Measurements from ENCODE around the gene VPS26A.
A peak's percentile ranks its signal among the peaks of the same experiment; 100 is the strongest.

VPS26A gene

DNA sequence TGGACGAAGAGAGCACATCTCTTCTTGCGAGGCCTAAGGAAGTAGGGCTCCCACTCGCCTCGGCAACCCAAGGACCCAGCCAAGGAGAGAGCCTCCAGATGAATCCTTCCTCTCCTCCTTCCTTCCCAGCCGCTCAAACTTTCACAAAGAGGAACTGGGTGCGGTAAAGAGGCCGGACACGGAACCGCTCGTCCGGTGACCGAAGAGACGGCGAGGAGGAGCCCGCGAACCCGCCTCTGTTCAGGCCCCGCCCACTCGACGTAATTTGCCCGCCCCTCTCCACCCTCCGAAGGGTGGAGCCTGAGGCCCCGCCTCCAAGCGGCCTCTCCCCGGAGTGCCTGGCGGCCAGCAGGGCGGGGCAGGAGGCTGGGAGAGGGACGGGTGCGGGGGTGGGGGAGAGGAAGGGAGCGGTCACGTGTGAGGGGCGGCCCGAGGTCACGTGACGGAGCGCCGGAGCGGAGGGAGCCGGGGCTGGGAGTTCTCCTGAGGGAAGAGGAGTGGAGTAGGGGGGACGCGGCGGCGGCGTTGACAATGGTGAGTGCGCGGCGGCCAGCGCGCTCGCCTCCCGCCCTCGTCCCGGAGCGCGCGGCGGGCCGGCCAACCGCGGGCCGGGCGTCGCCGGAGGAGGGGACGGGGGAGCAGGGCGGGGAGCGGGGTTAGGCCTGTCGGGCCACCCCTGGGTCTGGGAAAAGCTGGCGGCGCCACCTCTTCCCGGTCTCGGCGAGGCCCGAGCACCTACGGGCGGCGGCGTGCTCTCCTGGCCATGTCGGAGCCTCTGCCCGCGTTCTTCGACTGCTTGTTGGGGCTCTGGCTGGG is at the start of gene VPS26A:
Gene VPS26A (plus strand): TSS at position 432 of the 816 bp plus-strand sequence. CDS start 100 bp downstream, at position 532.
- no peaks in the 10 kb centered on the region for H3K36me3 Mint-ChIP-seq (ENCODE audit: low read depth)
- H3K27me3 Mint-ChIP-seq: no peaks in the 10 kb centered on the region
- peak within 1 kb of the TSS; percentile 93 for H3K27ac Mint-ChIP-seq
- peak within 1 kb of the TSS; percentile 90 for H3K4me3 Mint-ChIP-seq
- peaks cover 32% of the 10 kb centered on the region for H3K4me1 Mint-ChIP-seq (ENCODE audit: low read depth)
- H3K9me3 Mint-ChIP-seq: no peaks in the 10 kb centered on the region

DNA sequence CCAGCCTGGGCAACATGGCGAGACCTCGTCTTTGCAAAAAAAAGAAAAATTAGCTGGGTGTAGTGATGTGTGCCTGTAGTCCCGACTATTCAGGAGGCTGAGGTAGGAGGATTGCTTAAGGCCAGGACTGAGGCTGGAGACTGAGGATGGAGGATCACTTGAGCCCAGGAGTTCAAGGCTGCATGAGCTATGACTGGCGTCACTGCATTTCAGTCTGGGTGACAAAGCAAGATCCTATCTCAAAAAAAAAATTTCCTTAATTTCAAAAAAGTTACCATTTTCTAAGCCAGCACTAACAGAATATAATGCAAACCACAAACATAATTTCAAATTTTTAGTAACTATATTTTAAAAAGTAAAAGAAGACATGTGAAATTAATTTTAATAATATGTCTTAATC is 49.4 kb upstream of the VPS26A start:
- Mint-ChIP-seq H3K27ac (no peak overlapping the region), H3K36me3 (ENCODE audit: low read depth) (no peaks in the 10 kb centered on the region), H3K4me3 (no peak overlapping the region), H3K9me3 (no peaks in the 10 kb centered on the region), H3K27me3 (no peaks in the 10 kb centered on the region), H3K4me1 (ENCODE audit: low read depth) (peaks cover 15% of the 10 kb centered on the region)

DNA sequence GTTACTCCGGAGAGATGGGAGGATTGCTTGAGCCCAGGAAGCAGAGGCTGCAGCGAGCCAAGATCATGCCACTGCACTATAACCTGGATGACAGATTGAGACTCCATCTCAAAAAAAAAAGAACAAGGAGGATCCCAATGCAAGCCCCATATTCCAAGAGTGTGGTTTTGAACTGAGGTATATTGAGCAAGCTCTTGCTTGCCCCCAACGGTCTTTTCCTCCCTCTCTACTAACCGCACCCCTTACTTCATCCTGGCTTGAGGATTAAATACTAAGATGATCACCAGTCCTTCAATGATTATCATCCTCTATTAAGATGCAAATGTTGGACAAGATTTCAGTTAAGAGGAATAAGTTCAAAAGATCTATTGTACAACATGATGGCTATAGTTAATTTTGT is 48.5 kb upstream of the VPS26A start:
- Mint-ChIP-seq H3K4me3 (no peak overlapping the region), H3K36me3 (ENCODE audit: low read depth) (no peaks in the 10 kb centered on the region), H3K9me3 (no peaks in the 10 kb centered on the region), H3K27me3 (no peaks in the 10 kb centered on the region), H3K27ac (no peak overlapping the region), H3K4me1 (ENCODE audit: low read depth) (peaks cover 15% of the 10 kb centered on the region)

DNA sequence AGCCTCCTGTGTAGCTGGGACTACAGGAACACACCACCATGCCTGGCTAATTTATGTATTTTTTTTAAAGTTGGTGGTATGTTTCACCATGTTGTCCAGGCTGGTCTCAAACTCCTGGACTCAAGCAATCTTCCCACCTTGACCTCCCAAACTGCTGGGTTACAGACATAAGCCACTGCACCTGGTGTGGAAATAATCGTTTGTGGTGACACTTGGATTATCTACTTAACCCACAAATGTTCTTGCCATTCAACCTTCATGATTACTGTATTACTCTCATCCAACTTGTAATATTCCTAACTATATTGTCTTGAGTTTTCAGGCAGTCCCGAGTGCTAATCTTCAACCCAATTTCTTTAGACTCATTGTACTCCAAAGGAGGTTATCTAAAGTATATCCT is 45.7 kb upstream of the VPS26A start:
- H3K27me3 Mint-ChIP-seq: no peaks in the 10 kb centered on the region
- no peak overlapping the region for H3K4me3 Mint-ChIP-seq
- no peak overlapping the region for H3K27ac Mint-ChIP-seq
- H3K4me1 Mint-ChIP-seq (ENCODE audit: low read depth): peaks cover 8% of the 10 kb centered on the region
- no peaks in the 10 kb centered on the region for H3K9me3 Mint-ChIP-seq
- H3K36me3 Mint-ChIP-seq (ENCODE audit: low read depth): no peaks in the 10 kb centered on the region

DNA sequence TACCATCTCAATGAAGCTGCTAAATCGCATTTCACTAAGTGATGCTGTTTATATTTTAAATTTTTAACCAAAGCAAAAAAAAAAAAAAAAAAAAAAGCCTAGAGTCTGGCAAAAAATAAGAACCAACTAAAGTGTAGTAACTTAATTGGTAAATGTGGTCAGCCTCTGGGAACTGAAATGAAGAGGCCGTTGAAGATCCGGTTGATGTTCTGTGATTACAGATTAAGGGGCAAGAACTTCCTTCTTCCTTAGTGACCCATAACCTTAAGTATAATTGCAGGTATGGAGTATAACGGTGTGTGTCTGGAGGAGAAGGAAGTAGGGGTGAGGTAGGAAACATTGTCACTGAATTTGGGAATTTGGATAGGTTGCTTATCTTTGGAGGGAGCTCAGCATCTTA is 43.8 kb upstream of the VPS26A start:
- H3K9me3 Mint-ChIP-seq: no peaks in the 10 kb centered on the region
- no peaks in the 10 kb centered on the region for H3K27me3 Mint-ChIP-seq
- no peaks in the 10 kb centered on the region for H3K36me3 Mint-ChIP-seq (ENCODE audit: low read depth)
- no peak overlapping the region for H3K27ac Mint-ChIP-seq
- H3K4me1 Mint-ChIP-seq (ENCODE audit: low read depth): peaks cover 4% of the 10 kb centered on the region
- H3K4me3 Mint-ChIP-seq: no peak overlapping the region

DNA sequence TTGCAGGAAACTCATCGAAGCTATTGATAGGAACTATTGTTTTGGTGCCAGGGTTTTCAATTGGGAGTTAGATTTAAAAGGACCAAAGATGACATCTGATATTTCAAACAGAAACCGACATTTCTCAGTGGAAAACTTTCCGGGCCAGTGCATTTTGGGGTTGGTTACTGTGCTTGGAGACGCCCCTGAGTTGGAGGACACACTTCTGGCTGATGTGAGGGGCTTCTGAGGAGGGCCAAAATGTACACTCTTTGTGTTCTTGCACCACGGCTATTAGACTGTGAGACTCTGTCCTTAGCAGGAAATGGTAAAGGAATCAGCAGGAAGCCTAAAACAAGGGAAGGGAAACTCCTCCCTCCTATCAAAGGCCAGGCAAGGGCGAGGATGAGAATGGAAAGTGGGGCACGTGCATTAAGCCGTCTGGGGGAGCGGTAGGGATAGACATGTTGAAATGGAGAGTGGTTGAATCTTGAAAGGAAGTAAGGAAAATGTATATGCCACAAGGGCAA is 37.9 kb upstream of the VPS26A start:
- Mint-ChIP-seq H3K9me3 (no peaks in the 10 kb centered on the region), H3K36me3 (ENCODE audit: low read depth) (peaks cover 32% of the 10 kb centered on the region), H3K27me3 (no peaks in the 10 kb centered on the region), H3K4me3 (peak overlapping the region; percentile 78), H3K4me1 (ENCODE audit: low read depth) (peaks cover 54% of the 10 kb centered on the region), H3K27ac (peak overlapping the region; percentile 96)

DNA sequence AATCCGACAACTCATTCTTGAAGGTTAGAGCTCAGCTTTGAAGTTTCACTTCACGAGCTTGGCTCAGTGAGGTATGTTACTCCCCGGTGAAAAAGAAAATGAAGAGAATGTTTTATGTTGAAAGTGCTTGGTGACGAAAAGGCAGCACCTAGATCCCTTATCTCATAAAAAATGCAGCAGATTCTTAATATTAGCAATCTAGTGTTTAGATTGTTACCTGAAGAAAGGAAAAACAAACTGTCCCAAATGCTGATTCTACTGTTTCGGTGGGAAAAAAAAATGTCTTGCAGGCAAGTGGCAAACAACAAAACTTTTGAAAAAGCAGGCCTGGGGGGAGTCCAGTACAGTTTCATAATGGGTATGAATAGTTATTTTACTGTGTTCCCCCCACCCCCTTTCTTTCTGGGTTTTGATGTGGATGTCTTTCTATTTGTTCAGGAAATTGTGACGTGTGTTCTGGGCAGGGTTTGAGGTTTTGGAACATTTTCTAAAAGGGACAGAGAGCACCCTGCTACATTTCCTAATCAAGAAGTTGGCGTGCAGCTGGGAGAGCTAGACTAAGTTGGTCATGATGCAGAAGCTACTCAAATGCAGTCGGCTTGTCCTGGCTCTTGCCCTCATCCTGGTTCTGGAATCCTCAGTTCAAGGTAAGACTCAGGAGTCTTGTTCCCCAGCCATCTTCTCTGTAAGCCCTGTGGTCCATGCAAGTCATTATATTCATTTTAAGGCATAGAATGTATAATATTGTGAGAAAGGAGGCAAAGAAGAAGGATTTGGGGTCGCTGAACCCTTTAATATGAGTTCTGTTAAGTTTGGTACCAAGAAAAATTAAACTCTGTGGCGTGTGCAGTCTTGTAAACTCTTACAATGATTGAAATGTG is 36.1 kb upstream of the VPS26A start, which contains the start of gene SRGN:
Gene SRGN (plus strand): TSS at position 514 of the 881 bp plus-strand sequence. CDS start 55 bp downstream, at position 569.
- Mint-ChIP-seq H3K36me3 (ENCODE audit: low read depth) (peaks cover 44% of the 10 kb centered on the region), H3K27ac (peak within 1 kb of the TSS; percentile 98), H3K27me3 (no peaks in the 10 kb centered on the region), H3K4me1 (ENCODE audit: low read depth) (peaks cover 72% of the 10 kb centered on the region), H3K4me3 (peak within 1 kb of the TSS; percentile 97), H3K9me3 (no peaks in the 10 kb centered on the region)

DNA sequence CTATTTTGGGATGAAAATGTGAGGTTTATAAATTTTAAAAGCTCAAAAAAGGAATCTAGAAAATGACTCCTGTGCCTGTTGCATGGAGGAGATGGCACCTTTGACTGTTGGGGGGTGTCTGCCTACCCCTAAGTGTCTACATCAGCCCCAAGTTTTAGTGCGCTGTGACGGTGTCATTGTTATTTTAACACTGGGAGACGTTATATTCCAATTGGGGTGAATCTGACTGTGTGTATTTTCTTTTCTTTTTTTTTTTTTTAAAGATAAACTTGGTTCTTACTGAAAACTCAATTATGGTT is 35.6 kb upstream of the VPS26A start:
- H3K9me3 Mint-ChIP-seq: no peaks in the 10 kb centered on the region
- H3K4me1 Mint-ChIP-seq (ENCODE audit: low read depth): peaks cover 78% of the 10 kb centered on the region
- peaks cover 50% of the 10 kb centered on the region for H3K36me3 Mint-ChIP-seq (ENCODE audit: low read depth)
- H3K4me3 Mint-ChIP-seq: peak overlapping the region; percentile 97
- H3K27me3 Mint-ChIP-seq: no peaks in the 10 kb centered on the region
- H3K27ac Mint-ChIP-seq: peak overlapping the region; percentile 98

DNA sequence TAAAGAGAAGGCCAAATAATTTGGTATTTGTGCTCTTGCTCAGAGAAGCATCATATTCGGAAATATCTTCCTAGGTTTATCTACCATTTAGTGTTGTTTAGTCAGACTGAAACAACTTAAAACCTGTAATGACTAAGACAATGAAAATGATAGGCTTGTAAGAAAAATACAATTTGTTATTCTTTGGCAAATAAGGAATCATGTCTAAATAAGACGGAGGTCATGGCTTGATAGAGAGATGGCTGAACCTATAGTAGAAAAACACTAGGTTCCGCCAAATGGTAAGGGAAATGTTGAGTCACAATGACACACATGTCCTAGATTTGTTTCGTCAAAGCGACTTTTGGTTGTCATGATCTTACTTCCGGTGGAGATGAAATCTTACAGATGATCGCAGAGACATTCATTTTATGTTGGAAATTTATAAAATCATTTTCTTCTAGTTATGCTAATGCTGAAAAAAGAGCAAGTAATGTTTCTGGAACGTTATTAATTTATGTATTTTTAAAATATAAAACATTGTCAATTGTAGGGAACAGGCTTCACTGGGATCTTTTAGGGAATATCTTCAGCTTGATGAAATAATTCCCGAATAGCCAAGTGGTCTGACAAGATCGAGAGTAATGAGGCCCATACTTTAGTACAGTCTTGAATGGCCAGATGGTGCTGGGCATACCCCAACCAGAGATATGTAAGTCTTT is 35.0 kb upstream of the VPS26A start:
- H3K4me1 Mint-ChIP-seq (ENCODE audit: low read depth): peaks cover 82% of the 10 kb centered on the region
- peak overlapping the region; percentile 97 for H3K4me3 Mint-ChIP-seq
- peak overlapping the region; percentile 98 for H3K27ac Mint-ChIP-seq
- no peaks in the 10 kb centered on the region for H3K27me3 Mint-ChIP-seq
- H3K36me3 Mint-ChIP-seq (ENCODE audit: low read depth): peaks cover 52% of the 10 kb centered on the region
- no peaks in the 10 kb centered on the region for H3K9me3 Mint-ChIP-seq

DNA sequence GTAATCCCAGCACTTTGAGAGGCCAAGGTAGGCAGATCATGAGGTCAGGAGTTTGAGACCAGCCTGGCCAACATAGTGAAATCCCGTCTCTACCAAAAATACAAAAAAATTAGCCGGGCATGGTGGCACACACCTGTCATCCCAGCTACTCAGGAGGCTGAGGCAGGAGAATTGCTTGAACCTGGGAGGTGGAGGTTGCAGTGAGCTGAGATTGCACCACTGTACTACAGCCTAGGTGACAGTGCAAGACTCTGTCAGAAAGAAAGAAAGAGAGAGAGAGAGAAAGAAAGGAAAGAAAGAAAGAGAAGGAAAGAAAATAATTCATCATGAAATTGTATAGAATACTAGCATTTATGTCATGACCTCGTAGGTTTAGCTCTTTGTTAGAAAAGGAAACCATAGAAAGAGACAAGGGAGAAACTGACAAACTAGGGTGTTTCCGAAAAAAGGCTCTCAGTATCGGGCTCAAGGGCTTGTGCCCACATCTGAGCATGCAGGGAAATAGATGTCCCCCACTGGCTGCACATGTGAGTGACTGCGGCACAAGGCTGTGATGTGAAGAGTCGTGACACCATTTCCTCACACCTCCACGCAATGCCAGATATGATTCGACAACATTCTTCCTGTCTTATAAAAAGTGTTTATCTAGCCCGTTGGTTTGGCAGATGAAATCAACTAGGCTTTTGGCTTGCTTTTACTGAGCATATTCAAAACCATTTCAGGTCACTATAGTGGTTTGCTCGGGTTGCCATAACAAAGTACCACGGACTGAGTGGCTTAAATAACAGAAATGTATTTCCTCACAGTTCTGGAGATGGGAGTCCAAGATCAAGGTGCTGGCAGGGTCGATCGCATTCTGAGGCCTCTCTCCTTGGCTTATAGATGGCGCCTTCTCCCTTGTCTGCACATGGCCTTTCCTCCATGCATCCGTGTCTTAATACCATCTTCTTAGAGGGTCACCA is 34.1 kb upstream of the VPS26A start:
- peaks cover 52% of the 10 kb centered on the region for H3K36me3 Mint-ChIP-seq (ENCODE audit: low read depth)
- peak overlapping the region; percentile 98 for H3K27ac Mint-ChIP-seq

DNA sequence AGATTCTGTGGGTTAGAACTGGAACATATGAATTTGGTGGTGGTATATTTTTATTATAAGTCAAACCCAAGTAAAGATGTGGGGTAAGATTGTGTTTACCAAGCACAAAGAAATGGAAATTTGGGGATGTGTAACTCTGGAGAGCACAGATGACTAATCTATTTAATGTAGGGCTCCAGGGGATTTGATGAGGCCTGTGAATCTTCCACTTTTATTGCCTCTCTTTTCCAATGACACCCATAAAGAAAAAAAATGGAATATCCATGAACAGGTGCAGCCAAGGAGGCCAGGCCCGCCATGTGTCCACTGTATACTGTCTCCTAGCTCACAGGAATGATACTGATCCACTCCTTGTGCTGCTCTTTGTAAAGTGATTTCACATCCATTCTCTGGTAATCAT is 33.3 kb upstream of the VPS26A start:
- peaks cover 52% of the 10 kb centered on the region for H3K36me3 Mint-ChIP-seq (ENCODE audit: low read depth)
- no peaks in the 10 kb centered on the region for H3K9me3 Mint-ChIP-seq
- peak overlapping the region; percentile 97 for H3K4me3 Mint-ChIP-seq
- peaks cover 86% of the 10 kb centered on the region for H3K4me1 Mint-ChIP-seq (ENCODE audit: low read depth)
- peak overlapping the region; percentile 98 for H3K27ac Mint-ChIP-seq
- H3K27me3 Mint-ChIP-seq: no peaks in the 10 kb centered on the region

More for the DNA sequence above, 34.1 kb upstream of the VPS26A start:
- Mint-ChIP-seq H3K4me3 (peak overlapping the region; percentile 97), H3K4me1 (ENCODE audit: low read depth) (peaks cover 86% of the 10 kb centered on the region), H3K9me3 (no peaks in the 10 kb centered on the region), H3K27me3 (no peaks in the 10 kb centered on the region)

DNA sequence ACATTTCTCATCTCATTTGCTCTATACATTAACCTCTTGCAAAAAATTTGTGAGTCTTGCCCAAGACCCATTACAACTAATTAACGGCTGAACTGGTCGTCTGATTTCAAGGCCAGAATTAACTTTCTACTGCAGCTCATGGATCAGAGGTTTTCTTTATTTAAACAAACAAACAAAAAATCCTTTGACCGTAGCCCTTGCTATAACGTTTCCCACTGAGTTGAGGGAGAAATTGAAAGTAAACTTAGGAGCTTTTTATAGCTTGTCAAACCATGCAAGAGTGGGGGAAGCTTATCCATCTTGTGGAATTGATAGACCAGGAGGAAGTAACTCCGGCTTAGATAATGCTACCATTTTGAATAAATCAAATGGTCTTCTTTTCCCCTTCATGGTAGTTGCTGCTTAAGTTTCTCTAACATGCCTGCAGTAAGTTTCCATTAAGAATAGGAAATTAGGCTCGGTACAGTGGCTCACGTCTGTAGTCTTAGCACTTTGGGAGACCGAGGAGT is 32.8 kb upstream of the VPS26A start:
- Mint-ChIP-seq H3K9me3 (no peaks in the 10 kb centered on the region), H3K36me3 (ENCODE audit: low read depth) (peaks cover 56% of the 10 kb centered on the region), H3K4me1 (ENCODE audit: low read depth) (peaks cover 86% of the 10 kb centered on the region), H3K27me3 (no peaks in the 10 kb centered on the region), H3K4me3 (peak overlapping the region; percentile 97), H3K27ac (peak overlapping the region; percentile 98)

DNA sequence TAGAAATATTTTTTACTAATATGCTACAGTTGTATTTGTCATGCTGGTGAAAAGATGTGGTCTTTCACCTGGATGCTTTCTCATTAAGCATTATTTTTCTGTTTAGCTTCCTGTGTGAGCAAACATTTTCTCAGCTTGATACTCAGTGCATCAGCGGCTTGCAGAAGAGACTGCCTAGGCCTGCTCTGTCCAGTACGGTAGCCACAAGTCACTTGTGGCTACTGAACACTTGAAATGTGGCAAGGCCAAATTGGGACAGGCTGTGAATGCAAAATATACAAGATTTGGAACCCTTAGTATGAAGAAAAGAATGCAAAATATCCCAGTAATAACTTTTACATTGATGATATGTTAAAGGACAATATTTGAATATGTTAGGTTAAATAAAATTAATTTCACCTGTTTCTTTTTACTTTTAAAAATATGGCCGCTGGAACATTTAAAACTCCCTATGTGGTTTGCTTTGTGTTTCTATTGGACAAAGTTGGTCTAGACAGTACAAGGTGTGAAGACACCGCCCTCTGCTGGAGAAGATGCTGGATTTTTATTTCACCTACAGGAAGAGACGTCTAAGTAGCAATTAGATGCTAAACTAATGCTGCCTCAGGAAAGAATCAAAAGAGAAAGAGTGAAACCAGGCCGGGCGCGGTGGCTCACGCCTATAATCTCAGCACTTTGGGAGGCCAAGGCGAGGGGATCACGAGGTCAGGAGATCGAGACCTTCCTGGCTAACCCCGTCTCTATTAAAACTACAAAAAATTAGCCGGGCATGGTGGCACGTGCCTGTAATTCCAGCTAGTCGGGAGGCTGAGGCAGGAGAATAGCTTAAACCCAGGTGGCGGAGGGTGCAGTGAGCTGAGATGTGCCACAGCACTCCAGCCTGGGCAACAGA is 30.8 kb upstream of the VPS26A start:
- Mint-ChIP-seq H3K4me3 (peak overlapping the region; percentile 42), H3K27me3 (no peaks in the 10 kb centered on the region), H3K4me1 (ENCODE audit: low read depth) (peaks cover 81% of the 10 kb centered on the region), H3K36me3 (ENCODE audit: low read depth) (peaks cover 59% of the 10 kb centered on the region), H3K27ac (peak overlapping the region; percentile 1), H3K9me3 (no peaks in the 10 kb centered on the region)

Data from stimulated activated naive CD8-positive, alpha-beta T cell treated with anti-CD3 and anti-CD28 coated beads, Interleukin-15, Interleukin-2, amounts not matched to agents 100 ng/mL and 50 ng/mL, for 24 hours (primary cell).